COLO668 (cell line): ENCODE data around the gene TPD52L1.
A peak's percentile ranks its signal among the peaks of the same experiment; 100 is the strongest.
"Not testable (repeated sequence)": the region's sequence is repeated elsewhere in the genome, so short reads cannot be mapped to it uniquely, and the experiment has no call there.

Source experiments
- DNase-seq: peaks from one replicate; lab custom pipeline; 2025; ENCODE audit not compliant: unreplicated experiment; lab: John Stamatoyannopoulos, UW

TPD52L1 gene, protein sequence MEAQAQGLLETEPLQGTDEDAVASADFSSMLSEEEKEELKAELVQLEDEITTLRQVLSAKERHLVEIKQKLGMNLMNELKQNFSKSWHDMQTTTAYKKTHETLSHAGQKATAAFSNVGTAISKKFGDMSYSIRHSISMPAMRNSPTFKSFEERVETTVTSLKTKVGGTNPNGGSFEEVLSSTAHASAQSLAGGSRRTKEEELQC

DNA sequence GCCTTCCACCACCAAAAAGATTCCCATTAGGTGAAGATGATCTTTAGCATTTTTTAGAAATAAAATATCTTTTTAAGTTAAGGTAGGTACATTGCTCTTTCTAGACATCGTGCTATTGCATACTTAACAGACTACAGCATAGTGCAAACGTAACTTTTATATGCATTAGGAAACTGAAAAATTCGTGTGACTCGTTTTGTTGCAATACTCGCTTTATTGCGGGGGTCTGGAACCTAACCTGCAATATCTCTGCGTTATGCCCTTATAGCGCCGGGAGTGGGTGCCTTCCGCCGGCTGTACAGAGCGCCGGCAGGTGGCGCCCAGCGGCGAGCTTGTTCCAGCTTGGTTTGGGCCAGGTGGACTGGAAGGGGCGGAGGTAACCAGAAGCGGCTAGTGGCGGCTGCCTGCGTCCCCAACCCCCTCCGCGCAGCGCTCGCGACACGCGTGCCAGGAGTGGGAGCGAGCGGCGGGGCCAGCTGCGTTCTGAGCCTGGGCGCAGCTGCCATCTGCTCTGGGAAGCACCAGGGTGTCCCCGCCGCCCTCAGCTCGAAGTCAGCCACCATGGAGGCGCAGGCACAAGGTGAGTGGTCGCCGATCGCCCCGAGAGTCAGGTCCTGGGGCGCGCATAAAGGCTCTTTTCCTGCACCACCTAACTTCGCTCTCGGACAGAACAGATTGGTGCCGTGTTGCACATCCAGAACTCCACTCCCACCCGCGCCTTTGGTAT, at the start of gene TPD52L1:
TSS of gene TPD52L1 (plus strand) at position 383 of the 727 bp plus-strand sequence. CDS start at position 562, 179 bp downstream.
- DNase-seq = peak; percentile 89

DNA sequence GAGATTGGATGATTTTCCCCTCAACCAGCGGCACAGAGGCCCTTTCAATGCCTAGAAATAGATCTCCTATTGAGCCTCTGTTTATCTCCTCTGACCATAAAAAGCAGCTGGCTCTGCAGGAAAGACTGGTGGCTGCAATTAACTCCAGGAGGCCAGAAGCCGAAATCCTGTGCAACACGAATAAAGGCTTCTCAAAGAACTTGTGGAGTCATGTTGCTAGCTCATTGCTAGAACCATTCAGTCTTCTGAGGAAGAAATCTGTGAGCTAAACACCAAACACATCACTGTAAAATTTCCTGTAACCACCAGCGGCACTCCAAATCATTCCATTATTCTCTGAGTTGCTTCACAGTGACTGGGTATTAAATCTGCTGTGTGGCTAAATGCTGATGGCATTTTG, 49.1 kb upstream of the TPD52L1 start:
- DNase-seq = no peak

DNA sequence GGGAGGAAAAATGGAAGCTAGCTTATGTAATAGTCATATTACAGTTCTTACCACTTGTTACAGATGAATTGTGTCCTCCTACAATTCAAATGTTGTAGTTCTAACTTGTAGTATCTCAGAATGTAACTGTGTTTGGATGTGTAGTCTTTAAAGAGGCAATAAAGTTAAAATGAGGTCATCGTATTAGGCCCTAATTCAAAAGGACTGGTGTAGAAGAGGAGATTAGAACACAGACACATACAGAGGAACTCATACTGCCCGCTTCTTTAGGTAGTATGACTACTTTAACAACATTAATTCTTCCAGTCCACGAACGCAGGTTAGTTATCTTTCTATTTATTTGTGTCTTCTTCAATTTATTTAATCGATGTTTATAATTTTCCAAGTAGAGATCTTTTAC, 46.5 kb upstream of the TPD52L1 start:
- DNase-seq = no peak

DNA sequence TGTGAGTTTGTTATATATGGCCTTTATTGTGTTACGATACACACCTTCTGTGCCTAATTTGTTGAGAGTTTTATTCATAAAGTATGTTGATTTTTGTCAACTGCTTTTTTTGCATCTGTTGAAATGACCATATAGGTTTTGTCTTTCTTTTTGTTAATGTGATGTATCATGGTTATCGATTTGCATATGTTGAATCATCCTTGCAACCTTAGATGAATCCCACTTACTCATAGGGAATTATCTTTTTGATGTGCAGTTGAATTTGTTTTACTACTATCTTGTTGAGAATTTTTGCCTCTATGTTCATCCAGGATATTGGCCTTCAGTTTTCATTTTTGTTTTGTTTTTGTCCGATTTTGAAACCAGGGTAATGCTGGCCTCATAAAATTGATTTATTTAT, 45.7 kb upstream of the TPD52L1 start:
- DNase-seq = no peak

DNA sequence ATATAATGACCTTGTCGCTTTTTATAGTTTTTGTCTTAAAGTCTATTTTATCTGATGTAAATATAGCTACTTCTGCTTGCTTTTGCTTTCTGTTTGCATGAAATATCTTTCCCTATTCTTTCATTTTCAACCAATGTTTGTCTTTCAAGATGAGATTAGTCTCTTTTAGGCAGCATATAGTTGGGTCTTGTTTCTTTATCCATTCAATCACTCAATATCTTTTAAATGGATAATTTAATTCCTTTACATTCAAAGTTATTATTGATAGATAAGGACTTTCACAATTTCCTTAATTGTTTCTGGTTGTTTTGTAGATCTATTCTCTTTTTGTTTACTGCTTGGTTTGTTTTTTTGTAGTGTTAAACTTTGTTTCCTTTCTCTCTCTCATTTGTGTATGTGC, 43.5 kb upstream of the TPD52L1 start:
- DNase-seq = no peak

DNA sequence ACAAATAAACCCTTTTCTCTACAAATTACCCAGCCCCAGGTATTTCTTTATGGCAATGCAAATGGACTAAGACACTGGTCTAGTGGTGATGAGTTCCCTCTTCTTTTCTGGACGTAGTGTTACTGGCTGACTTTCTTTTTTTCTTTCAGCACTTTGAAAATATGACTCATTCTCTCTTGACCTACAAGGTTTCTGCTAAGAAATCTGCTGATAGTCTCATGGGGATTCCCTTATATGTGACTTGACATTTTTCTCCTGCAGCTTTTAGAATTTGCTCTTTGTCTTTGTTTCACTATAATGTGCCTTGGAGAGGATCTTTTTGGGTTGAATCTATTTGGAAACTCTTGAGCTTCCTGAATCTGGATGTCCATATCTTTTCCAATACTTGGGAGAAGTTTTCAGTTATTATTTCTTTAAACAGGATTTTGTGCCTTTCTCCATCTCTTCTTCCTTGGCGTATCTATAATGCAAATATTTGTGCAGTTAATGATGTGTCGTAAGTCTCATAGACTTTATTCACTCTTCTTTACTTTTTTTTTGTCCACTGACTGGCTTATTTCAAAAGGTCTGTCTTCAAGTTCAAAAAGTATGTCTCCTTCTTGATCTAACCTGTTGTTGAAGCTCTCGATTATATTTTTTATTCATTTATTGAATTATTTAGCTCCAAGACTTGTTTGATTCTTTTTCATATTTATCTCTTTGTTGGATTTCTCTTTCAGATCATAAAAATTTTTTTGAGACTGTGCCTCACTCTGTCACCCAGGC, 42.2 kb upstream of the TPD52L1 start:
- no peak for DNase-seq

DNA sequence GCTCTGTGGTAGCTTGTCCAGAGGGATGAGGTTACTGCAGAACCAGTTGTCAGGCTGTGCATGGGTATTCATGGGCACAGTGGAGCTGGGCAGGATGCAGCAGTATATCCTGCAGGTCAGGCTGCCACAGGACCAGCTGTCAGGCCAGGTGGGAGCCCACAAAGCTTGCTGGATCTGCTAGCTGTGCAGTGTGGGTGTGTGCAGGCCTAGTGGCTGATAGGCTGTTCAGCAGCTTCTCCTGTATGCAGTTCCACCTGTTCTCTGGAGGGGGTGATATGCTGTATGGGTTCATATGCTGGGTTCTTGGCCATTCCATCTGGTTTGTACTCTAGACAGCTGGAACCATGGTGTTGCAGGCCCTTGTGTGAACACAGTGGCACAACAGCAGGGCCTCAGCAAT, 40.6 kb upstream of the TPD52L1 start:
- DNase-seq = no peak

DNA sequence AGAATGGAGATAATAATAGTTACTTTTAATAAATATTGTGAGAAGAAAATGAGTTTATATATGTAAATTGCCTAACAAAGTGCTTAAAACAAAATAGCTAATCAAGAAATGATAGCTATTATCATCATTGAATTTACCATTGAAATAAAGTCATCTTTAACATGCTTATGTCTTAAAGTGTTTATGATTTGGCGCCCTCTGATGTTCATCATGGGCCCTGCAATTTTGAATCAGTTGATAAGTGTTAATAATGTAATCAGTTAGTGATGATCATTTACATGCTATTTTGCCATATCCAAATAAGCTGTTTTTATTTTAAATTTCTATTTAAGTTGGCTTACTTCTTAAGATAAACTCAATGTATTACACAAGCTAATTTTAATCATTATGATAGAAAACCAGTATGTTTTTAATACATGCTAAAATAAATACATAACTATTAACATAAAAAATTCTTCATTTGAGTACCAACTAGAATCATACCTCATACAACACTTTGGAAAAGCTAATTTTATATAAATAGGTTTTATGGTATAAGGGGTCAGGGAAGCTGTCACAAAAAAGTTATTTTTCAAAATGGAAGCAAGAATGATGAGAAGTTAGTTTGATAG, 39.2 kb upstream of the TPD52L1 start:
- peak; percentile 29 for DNase-seq

DNA sequence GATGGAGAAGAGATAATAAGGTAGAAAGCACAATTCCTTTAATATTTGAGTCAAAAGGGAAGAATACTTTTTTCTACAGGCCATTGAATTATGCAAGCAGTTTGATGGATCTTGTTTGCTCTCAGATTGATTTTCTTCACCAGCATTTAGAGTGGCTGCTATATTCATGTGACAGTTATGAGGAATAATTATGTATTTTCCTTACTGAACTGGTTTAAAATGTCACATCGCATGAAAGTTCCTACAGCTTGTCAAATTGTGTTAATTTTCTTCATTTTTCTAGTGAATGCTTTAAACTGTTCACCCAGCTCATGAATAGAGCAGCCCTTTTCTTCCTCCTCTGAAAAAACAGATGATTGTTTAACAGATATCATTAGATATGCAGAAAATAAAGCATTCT, 37.4 kb upstream of the TPD52L1 start:
- DNase-seq = no peak

DNA sequence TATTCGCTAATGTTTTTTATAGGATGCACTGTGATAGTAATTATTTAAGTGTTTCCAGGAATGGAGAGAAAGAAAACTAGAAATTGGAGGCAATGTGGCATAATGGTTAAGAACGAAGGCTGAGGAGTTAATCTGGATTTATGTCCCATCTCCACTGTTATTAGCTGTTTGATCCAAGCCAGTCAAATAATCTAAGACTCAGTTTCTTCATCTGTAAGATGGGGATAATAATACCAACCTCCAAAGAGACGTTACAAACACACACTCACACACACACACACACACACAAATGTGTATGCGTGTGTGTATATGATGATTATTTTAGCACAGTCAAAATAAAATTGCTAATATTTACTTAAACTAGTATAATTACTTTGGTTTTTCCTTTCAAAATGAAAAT, 36.9 kb upstream of the TPD52L1 start:
- no peak for DNase-seq

DNA sequence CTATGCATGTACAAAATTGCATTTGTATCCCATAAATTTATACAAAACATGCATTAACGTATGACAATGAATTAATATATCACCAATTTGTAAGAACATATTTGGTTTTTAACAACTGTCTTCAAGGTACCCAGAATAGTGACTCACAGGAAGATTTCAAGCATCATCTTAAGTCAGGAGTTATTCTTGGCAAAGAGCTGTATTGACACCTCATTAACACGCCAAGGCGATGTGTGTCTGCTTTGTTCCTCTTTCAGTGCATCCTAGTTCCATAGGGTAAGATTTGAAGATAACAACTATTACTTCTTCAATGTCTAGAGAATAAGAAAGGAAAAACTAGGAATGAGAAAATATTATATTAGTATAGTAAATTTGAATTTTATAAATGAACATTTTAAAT, 35.8 kb upstream of the TPD52L1 start:
- no peak for DNase-seq

DNA sequence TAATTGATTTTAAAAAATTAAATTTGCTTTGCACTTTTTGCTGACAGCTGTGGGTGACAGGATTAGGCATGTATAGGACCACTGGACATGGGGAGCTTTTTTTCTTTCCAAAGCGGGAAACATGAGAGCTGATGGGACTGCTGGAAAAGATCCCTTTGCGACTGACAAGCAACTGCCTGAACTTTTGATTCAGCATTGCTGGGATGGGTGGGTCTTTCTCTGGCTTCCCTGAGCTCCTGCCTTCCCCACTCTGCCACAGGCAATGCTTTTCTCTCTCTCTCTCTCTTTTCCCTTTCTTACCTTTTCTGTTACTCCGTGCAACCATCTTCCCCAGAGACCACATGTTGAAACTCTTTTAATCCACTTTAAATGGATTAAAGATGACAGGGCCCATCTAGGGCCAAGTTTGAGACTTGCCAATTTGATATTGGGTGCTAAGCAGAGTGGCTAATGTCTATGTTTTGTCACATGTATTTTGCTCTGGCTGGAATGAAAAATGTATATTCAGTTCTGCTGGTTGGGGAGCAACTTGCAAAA, 33.5 kb upstream of the TPD52L1 start:
- no peak for DNase-seq

DNA sequence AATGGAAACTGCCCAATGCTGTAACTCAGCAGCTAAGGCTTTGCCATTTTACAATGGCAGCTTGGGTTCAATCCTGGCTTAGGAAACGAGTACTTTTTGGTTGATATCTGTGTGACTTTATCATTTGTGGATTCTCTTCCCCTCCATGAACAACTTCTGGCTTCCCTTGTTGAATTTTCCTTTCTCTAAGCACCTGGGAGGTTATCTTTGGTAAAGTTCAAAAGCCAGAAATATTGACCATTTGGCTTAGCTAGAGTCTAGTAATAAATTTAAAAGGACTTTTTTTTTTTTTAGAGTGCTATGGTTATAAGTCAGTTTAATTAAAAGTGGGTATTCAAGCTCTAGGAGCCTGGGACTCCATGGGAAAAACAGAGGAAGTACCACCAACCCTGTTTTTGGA, 31.7 kb upstream of the TPD52L1 start:
- no peak for DNase-seq

DNA sequence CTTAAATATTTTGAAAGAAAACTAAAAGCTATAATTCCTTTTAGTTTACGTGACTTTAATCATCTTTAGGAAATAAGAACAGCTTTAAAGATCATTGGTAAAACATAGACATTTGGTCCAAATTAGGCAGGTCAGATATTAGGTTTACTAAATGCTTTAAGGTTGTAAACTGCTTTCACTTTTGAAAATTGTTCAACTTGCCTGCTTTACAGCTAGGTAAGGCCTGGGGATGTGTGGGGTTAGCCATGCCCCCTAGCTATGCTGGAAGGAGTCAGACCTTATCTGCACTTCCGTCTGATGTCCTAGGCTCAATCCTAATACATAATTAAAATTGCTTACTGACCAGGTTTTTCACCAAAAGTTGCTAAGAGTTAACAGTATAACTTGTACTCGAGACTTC, 30.5 kb upstream of the TPD52L1 start:
- DNase-seq = no peak

DNA sequence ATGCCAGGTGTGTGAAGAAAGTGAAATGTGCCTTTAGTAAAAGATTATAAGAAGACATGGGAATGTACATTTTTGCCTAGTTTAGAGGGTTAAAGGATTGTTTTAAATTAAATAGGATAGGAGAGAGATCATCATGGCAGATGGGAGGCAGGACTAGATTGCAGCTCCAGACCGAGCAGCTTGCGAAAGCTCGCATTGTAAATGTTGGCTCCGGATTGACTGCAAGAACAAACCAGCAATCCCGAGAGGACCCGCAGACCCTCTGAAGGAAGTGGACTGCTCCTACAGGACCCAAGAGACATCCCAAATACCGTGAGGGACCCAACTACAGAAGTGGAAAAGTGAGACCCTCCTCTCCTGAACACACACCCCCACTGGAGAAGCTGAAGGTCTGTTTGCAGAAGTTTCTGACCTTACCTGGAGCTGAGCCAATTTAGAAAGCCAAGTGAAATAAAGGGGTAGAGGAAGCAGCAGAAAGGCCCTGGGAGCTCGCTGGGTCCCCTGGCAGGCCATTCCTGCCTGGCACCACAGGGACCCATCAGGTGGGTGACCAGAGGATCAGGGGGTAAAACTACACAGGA, 30.0 kb upstream of the TPD52L1 start:
- no peak for DNase-seq

DNA sequence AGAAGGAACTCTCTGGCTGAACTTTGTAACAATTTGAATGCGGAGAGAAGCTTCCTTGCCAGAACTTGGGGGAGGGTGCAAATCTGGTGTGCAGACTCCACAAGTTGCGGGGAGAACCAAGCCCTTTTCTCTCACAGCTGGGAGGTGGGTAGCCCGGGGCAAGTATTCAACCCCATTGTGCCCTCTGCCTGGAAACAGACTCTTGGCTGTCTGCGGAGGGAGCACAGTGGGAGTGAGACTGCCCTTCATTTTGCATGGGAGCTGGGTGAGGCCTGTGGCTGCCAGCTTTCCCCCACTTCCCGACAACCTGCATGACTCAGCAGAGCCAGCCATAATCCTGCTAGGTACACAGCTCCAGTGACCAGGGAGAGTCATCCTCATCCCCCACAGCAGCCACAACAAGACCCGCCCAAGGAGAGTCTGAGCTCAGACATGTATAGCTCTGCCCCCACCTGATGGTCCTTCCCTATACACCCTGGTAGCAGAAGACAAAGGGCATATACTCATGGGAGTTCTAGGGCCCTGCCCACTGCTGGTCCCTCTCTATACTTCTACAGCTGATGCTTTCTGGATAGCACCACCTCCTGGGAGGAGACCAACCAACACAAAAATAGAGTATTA, 29.4 kb upstream of the TPD52L1 start:
- no peak for DNase-seq

DNA sequence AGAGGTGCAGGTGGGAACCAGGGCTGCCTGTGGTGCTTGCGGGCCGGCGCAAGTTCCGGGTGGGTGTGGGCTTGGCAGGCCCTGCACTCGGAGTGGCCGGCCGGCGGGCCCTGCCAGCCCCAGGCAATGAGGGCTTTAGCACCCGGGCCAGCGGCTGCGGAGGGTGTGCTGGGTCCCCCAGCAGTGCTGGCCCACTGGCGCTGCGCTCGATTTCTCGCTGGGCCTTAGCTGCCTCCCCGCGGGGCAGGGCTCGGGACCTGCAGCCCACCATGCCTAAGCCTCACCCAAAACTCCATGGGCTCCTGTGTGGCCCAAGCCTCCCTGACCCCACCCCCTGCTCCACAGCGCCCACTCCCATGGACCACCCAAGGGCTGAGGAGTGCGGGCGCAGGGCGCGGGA, 27.7 kb upstream of the TPD52L1 start:
- not testable (repeated sequence) for DNase-seq

DNA sequence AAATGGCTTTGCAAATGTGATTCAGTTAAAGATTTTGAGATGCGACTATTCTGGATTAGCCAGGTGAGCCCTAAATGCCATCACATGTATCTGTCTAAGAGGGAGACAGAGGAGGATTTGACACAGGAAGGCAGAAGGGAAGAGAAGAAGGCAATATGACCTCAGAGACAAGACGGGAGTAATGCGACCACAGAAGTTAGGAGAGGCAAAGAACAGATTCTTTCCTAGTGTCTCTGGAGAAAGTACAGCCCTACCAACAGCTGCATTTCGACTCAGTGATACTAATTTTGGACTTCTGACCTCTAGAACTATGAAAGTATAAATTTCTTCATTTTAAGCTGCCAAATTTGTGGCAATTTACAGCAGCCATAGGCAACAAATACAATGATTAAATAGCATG, 24.2 kb upstream of the TPD52L1 start:
- DNase-seq = no peak

DNA sequence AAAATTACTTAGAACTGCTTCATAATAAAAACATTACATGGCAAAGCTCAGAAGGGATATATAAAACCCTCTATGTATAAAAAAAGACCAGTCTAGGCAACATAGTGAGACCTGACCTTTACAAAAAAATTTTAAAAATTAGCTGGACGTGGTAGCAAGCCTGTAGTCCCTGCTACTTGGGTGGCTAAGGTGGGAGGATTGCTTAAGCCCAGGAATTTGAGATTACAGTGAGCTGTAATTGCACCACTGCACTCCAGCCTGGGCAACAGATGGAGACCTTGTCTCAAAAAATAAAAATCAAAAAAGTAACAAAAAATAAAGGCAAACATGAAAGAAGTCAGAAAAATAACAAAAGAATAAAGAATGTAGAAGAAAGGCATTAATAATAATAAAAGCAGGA, 21.5 kb upstream of the TPD52L1 start:
- DNase-seq = no peak

DNA sequence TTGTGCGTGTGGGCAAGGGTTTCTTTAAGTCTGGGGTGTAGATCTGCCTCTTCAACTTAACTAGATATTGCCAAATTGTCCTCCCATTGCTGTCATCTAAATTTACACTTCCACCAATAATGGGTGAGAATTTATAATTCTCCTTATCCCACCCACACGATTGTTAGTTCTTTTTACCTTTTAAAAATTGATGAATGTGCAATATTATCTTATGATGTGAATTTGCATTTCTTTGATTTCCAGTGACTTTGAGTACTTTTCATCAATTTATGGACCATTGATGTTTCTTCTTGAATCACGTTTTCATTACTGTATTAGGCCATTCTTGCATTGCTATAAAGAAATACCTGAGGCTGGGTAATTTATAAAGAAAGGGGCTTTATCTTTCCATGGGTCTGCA, 17.2 kb upstream of the TPD52L1 start:
- DNase-seq = no peak

DNA sequence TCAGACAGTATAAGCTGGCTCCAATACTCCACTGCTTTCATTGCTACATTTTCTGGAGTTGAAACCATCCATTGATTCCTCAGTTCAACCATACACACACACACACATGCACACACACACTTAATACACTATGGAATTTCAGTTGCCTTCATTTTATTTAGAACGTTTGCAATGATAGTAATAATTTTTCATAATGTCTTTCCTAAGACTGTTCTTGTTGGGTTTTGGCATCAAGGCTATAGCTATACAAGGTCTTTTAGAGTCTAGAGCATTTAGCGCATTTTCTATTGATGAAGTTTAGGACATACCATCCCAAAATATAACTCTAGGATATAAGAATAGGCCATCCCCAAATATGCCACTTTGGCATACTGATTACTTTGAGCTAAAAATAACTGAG, 15.5 kb upstream of the TPD52L1 start:
- DNase-seq = no peak
